Caco-2 (cell line): Measurements from ENCODE around the gene NAXD. TPM values are rescaled to one million over a fixed set of nuclear protein-coding genes. Genes with fewer than 3 reads are reported as not detected.

Source experiments
- BruUV-seq: library from RNA; stranded (reverse); fragments of 400-500 nt; replicated peaks from 2 replicates; lab custom pipeline; 2021; lab: Mats Ljungman, UMichigan
- CTCF ChIA-PET: fragments of 300-600 bp; sonication (Branson Sonifier 250); formaldehyde crosslinking; loops from one replicate; lab custom pipeline; 2022; ENCODE audit warnings: antibody characterized with exemption; lab: Charles Lee
- POLR2A ChIA-PET: fragments of 300-600 bp; sonication (Branson Sonifier 250); formaldehyde crosslinking; loops from one replicate; lab custom pipeline; 2022; ENCODE audit warnings: antibody characterized with exemption; lab: Charles Lee
- DNase-seq, 2 experiments: peaks; one replicate each; pipeline versions ENCODE4 v3.0.0 to v3.0.0-alpha.2; 2020 to 2022
- H3K27me3 ChIP-seq: replicated peaks from 2 replicates; pipeline ENCODE4 v1.6.0; 2011; ENCODE audit warnings: low read length; ENCODE audit not compliant: control insufficient read depth, insufficient read depth
- H3K36me3 ChIP-seq: 2 replicates; pipeline ENCODE4 v1.5.1; 2011; ENCODE audit warnings: low read length; ENCODE audit not compliant: control insufficient read depth, insufficient read depth
- H3K4me1 ChIP-seq: fragments of 250-450 bp; sonication (Bioruptor Pico); 2 replicates; pipeline ENCODE4 v1.5.1; 2020; ENCODE audit warnings: mild to moderate bottlenecking
- H3K4me3 ChIP-seq: 2 replicates; pipeline ENCODE4 v1.5.1; 2011; ENCODE audit warnings: low read depth, mild to moderate bottlenecking, control low read depth, low read length
- H3K9me3 ChIP-seq: fragments of 250-450 bp; sonication (Bioruptor Pico); 2 replicates; pipeline ENCODE4 v1.5.1; 2020; ENCODE audit warnings: mild to moderate bottlenecking, moderate library complexity
- H3K27ac Mint-ChIP-seq: one replicate; pipeline ENCODE4 v1.8.0; 2022; ENCODE audit warnings: mixed read lengths; ENCODE audit not compliant: unreplicated experiment
- H3K27me3 Mint-ChIP-seq: one replicate; pipeline ENCODE4 v1.8.0; 2022; ENCODE audit warnings: mixed read lengths; ENCODE audit not compliant: insufficient read depth, unreplicated experiment
- H3K36me3 Mint-ChIP-seq: one replicate; pipeline ENCODE4 v1.8.0; 2022; ENCODE audit warnings: mild to moderate bottlenecking, mixed read lengths; ENCODE audit not compliant: insufficient read depth, unreplicated experiment
- H3K4me1 Mint-ChIP-seq: one replicate; pipeline ENCODE4 v1.8.0; 2022; ENCODE audit warnings: low read depth, mixed read lengths; ENCODE audit not compliant: unreplicated experiment
- H3K4me3 Mint-ChIP-seq: one replicate; pipeline ENCODE4 v1.8.0; 2022; ENCODE audit warnings: mild to moderate bottlenecking, moderate library complexity, mixed read lengths; ENCODE audit not compliant: unreplicated experiment
- H3K9me3 Mint-ChIP-seq: one replicate; pipeline ENCODE4 v1.8.0; 2022; ENCODE audit warnings: mixed read lengths; ENCODE audit not compliant: unreplicated experiment
- intact Hi-C: fragments of 100-400 bp; cut with micrococcal nuclease; formaldehyde crosslinking; loops from one replicate; pipeline ENCODE4 v1.10.0; 2022; ENCODE audit not compliant: unreplicated experiment
- total RNA-seq: library from RNA; stranded (reverse); gene quantifications from 2 replicates; pipeline ENCODE4 v1.2.3, GENCODE V29; 2022
- TF ChIP-seq, protein P1 (sequence below), 2 experiments: fragments of 200-600 bp in 1 of 2; IDR thresholded peaks; 1 replicate in 1 of 2; 2 replicates in 1 of 2; pipeline versions ENCODE4 v1.5.1 to v1.8.0; 2011 to 2022; ENCODE audit warnings: antibody characterized with exemption in 1 of 2, control low read depth in 1 of 2, inconsistent platforms in 1 of 2, low read depth in 1 of 2, low read length in 1 of 2, mild to moderate bottlenecking in 1 of 2, moderate library complexity in 1 of 2; ENCODE audit not compliant: insufficient read depth in 1 of 2, severe bottlenecking in 1 of 2, unreplicated experiment in 1 of 2

NAXD gene
- total RNA-seq, 1 experiment from 2014 or later: 51.5 TPM

DNA sequence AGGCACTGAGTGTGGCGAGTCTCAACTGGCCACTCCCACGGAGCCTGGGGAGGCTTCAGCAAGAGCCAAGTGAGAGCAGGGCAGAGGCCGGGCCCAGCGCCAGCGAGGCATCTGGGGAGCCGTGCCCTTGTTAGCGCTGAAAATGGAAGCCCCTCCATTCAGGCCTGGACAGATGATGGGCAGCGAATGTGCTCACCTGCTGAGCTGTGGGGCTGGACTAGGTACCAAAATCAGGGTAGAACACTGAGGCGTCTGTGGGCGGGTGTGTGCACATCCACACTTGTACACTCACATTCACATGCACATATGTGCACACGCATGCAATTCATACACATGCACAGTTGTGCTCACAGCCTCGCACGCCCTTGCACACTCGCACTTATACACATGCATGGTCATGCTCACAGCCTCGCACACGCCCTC, 20.7 kb downstream of the NAXD start:
- ChIA-PET POLR2A (no interaction called here), CTCF (no interaction called here)
- H3K36me3 Mint-ChIP-seq: peaks cover 81% of the 10 kb centered on the region
- H3K4me1 Mint-ChIP-seq: no peaks in the 10 kb centered on the region
- BruUV-seq: no TSS peak
- H3K27ac Mint-ChIP-seq: no peak overlapping the region
- H3K27me3 Mint-ChIP-seq: no peaks in the 10 kb centered on the region
- H3K27me3 ChIP-seq: no peaks in the 10 kb centered on the region
- no peaks in the 10 kb centered on the region for H3K9me3 ChIP-seq
- H3K4me3 Mint-ChIP-seq: no peak overlapping the region
- no peaks in the 10 kb centered on the region for H3K4me1 ChIP-seq
- TF ChIP-seq, protein P1, sequence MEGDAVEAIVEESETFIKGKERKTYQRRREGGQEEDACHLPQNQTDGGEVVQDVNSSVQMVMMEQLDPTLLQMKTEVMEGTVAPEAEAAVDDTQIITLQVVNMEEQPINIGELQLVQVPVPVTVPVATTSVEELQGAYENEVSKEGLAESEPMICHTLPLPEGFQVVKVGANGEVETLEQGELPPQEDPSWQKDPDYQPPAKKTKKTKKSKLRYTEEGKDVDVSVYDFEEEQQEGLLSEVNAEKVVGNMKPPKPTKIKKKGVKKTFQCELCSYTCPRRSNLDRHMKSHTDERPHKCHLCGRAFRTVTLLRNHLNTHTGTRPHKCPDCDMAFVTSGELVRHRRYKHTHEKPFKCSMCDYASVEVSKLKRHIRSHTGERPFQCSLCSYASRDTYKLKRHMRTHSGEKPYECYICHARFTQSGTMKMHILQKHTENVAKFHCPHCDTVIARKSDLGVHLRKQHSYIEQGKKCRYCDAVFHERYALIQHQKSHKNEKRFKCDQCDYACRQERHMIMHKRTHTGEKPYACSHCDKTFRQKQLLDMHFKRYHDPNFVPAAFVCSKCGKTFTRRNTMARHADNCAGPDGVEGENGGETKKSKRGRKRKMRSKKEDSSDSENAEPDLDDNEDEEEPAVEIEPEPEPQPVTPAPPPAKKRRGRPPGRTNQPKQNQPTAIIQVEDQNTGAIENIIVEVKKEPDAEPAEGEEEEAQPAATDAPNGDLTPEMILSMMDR (IDR thresholded peaks at IDR 0.05; ENCODE audit: insufficient read depth in 1 of 2, low read depth in 1 of 2, low read length in 1 of 2, severe bottlenecking in 1 of 2, unreplicated experiment in 1 of 2): no peak
- intact Hi-C loops: no loop called here
- peaks cover 2% of the 10 kb centered on the region for H3K36me3 ChIP-seq
- no peak for DNase-seq
- no peak overlapping the region for H3K4me3 ChIP-seq
- no peaks in the 10 kb centered on the region for H3K9me3 Mint-ChIP-seq

DNA sequence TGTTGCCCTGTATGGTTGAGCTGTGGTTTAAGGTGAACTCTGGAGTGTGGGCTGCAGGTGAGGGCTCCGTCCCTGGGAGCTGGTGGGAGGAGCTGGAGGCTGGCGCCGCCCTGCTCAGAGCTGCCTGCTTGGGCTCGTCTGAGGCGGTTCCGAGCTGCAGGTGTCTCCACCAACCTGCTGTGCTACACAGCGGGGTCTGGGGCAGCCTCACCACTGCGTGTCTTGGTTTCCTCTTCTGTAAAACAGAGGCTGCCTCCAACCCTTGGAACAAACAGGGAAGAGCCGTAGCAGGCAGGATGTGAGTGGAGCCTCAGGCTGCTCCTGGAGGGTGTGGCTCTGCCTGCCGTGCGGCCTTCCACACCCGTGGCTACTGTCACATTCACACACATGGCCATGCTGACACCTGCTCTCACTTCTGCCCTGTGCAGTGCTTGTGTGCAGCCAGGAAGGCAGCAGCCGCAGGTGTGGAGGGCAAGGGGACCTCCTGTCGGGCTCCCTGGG, 21.4 kb downstream of the NAXD start:
- DNase-seq: no peak
- intact Hi-C loops: no loop called here
- no peaks in the 10 kb centered on the region for H3K9me3 ChIP-seq
- H3K36me3 ChIP-seq: peaks cover 4% of the 10 kb centered on the region
- Mint-ChIP-seq H3K27me3 (no peaks in the 10 kb centered on the region), H3K27ac (no peak overlapping the region), H3K36me3 (peaks cover 82% of the 10 kb centered on the region), H3K9me3 (no peaks in the 10 kb centered on the region), H3K4me3 (no peak overlapping the region), H3K4me1 (no peaks in the 10 kb centered on the region)
- TF ChIP-seq, protein P1 (IDR thresholded peaks at IDR 0.05; ENCODE audit: insufficient read depth in 1 of 2, low read depth in 1 of 2, low read length in 1 of 2, severe bottlenecking in 1 of 2, unreplicated experiment in 1 of 2): no peak
- POLR2A ChIA-PET: interaction anchor here (0.7 kb wide), 1 partner anchor 76 kb away, joined by 3 read pairs; no protein-coding TSS in a partner anchor
- no TSS peak for BruUV-seq
- no peaks in the 10 kb centered on the region for H3K4me1 ChIP-seq
- CTCF ChIA-PET: no interaction called here
- no peak overlapping the region for H3K4me3 ChIP-seq
- H3K27me3 ChIP-seq: no peaks in the 10 kb centered on the region

DNA sequence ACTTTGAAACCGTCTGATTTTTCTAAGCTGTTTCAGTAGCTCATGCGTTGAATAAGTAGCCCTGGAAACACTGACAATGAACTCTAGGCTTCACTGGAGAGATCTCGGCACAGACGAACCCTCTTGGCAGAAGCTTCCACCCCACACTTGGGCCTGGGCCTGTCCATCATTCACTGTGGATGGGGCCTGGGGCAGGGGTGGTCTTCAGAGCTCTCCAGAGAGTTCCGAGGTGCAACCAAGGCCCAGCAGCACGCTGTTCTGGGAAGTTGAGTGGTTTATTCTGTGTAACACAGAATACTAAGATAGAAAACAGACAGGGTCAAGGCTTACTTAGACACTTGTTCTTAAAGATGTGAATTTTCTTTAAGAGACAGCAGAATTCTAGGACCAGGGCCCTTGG, 21.9 kb downstream of the NAXD start:
- peaks cover 4% of the 10 kb centered on the region for H3K36me3 ChIP-seq
- Mint-ChIP-seq H3K4me3 (no peak overlapping the region), H3K4me1 (no peaks in the 10 kb centered on the region), H3K9me3 (no peaks in the 10 kb centered on the region), H3K27me3 (no peaks in the 10 kb centered on the region), H3K27ac (no peak overlapping the region), H3K36me3 (peaks cover 81% of the 10 kb centered on the region)
- BruUV-seq: no TSS peak
- H3K27me3 ChIP-seq: no peaks in the 10 kb centered on the region
- H3K9me3 ChIP-seq: no peaks in the 10 kb centered on the region
- POLR2A ChIA-PET: interaction anchor here (0.7 kb wide), 1 partner anchor 75 kb away, joined by 3 read pairs; no protein-coding TSS in a partner anchor
- intact Hi-C loops: no loop called here
- H3K4me3 ChIP-seq: no peak overlapping the region
- H3K4me1 ChIP-seq: no peaks in the 10 kb centered on the region
- CTCF ChIA-PET: no interaction called here
- TF ChIP-seq, protein P1 (IDR thresholded peaks at IDR 0.05; ENCODE audit: insufficient read depth in 1 of 2, low read depth in 1 of 2, low read length in 1 of 2, severe bottlenecking in 1 of 2, unreplicated experiment in 1 of 2): no peak
- no peak for DNase-seq
